ENCODE data around the gene SYT8.
"Not testable (repeated sequence)": the region's sequence is repeated elsewhere in the genome, so short reads cannot be mapped to it uniquely, and the experiment has no call there.

The SYT8 gene

DNA sequence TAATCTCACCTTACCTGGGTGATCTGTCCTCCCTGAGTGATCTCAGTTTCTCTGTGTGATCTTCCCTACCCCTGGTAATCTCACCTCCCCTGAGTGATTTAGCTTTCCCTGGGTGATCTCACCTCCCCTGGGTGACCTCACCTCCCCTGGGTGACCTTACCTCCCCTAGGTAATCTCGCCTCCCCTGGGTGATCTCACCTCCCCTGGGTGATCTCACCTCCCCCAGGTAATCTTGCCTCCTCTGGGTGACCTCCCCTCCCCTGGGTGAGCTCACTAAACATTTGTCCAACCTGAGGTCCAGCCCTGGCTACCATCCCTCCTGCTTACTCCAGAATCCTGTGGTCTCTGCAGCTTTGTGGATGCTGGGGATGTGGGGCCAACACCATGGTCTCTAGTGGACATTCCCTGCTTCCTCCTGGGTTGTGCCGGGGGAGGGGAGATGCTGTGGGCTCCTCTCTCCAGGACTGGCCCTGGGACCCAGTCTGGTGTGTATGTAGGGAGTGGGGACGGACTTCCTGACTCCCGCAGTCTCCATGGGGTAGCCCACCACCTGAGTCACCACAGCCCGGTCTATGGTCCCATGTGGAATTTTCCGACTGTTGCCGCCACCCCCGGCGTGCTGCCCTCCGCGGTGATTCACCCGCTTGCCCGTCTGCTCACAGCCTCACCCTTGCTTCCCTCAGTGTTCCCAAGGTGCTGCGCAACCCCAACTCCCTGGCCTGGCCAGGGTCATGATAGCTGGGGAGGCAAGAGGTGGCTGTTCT, 28.0 kb downstream of the SYT8 start:
- peak; percentile 13 for DNase-seq

DNA sequence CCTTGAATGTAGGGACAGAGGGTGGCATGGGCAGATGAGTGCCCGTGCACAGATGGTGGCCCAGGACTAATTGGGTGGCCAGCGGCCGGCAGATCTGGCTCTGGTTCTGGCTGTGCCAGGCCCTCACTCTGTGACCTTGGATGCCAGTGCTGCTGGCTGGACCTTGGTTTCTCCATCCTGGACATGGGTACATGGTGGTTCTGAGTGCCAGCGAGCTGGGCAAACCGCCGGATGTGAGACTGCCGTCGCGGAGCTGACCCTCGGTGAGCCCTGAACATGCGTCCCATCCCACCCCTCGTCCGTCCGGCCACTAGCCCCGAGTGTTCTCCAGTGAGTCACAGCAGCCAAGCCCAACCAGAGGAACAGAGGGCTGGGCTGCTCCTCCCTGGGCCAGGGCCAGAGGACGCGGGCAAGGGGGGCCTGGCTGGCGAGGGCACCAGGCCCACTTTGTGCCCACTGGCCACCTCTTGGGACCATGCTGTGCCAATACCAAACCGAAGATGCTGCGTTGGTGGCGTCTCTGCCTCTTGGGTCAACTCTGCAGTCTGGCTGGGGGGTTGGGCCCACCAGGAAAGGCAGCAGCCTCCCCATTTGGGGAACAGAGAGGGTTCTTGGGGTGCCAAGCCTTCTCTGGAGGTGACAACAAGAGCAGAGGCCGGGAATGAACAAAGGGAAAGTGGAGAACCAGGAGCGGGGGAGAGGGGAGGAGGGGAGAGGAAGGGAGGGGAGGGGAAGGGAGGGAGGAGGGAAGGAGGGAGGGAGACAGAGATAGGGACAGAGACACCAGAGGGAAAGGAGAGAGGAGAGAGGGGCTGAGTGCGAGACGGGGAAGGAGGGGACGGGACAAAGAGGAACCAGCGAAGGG, 28.8 kb downstream of the SYT8 start:
- DNase-seq: peak; percentile 89

DNA sequence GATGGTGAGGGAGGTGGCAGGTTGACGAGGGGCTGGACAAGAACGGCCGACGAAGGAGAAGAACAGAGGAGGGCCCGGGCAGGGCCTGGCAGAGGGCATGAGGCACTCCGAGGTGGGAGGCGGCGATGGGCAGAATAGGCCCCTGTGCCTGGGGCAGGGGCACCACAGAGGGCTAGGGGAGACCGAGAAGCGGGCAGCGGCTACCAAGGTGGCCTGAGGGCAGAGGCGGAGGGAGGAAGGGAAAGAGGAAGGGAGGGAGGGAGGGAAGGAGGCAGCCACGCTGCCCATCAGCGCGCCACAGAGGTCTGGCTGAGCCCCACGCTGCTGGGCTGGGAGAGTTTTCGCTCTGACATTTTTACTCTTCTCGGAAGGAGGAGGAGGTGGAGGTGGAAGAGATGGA, 29.4 kb downstream of the SYT8 start:
- DNase-seq: no peak

DNA sequence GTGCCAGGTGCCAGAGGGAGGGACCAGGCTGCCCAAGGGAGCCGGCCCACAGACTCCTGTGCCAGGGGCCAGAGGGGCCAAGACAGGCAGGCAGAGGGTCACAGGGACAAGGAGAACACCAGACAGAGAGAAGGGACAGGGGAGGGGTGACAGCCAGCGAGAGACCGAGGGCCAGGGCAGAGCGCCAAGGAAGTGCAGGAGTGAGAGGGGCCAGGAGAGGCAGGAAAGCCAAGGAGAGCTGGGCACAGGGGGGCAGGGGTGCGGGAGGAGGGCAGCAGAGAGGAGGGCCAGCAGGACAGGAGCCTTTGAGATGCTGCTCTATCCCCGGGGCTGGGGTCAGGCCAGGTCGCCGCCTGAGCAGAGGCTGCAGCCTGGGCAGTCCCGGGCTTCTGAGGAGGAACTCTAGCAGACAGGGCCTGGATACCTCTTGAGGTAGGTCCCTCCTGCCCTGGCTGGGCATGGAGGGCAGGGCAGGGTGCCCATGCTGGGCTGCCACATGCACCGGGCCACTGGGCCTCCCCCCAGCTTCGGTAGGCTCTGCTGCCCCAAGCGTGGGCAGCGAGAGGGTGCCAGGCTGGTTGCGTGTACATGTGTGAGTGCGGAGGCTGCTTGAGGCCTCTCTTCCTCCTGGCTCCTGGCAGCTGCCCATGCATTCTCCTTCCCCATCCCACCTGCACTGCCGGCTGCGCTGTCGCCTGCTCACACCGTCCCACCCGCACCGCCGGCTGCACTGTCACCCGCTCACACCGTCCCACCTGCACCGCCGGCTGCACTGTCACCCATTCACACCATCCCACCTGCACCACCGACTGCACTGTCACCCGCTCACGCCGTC, 30.3 kb downstream of the SYT8 start:
- no peak for DNase-seq

DNA sequence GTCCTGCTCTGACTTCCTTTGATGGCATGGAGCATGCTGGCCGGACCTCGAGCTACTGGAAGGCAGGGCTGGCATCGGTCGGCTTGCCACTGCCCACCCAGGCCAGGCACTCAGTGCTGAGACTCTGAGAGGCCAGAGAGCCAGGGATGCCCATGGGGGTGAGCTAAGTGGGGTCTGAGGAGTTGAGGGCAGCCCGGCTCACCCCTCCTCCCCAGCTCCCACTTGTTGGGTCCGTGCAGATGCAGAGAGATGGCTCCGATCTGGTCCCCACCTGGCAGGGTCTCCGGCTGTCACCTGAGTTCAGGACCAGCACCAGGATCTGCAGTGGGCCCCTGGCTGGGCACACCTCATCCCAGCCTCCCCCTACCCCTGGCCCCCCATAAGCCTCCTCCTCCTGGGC, 31.4 kb downstream of the SYT8 start:
- no peak for DNase-seq

DNA sequence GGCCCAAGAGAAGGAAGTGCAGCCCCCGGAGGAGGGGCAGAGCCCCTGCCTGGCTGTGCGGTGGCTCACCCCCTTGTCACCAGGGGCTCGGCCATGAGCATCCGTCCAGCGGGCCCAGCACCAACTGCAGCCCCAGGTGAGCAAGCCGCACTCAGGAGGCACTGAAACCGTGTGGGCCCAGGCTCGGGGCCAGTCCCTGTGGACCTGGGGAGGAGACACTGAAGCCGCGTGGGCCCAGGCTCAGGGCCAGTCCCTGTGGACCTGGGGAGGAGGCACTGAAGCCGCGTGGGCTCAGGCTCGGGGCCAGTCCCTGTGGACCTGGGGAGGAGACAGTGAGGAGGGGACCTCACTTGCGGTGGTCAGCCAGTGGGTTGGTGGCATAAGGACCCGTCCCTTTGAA, 32.0 kb downstream of the SYT8 start:
- DNase-seq: no peak

DNA sequence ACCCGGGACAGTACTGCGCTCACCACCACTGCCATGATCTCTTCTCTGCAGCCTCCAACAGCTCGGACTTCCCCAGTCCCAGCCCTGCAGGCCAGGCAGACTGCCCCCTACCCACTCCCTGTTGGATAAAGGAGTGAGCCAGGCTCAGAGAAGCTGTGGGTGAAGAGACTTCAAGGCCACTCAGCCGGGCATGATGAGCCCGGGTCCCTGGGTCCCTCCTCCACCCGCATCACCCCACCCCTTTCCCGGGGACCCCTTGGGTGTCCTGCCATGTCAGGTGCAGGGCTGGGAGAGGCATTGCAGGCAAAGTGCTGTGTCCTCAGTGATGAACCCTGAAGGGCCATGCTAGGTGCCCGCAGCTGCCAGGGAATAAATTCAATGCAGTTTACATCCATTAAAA, 32.6 kb downstream of the SYT8 start:
- no peak for DNase-seq

DNA sequence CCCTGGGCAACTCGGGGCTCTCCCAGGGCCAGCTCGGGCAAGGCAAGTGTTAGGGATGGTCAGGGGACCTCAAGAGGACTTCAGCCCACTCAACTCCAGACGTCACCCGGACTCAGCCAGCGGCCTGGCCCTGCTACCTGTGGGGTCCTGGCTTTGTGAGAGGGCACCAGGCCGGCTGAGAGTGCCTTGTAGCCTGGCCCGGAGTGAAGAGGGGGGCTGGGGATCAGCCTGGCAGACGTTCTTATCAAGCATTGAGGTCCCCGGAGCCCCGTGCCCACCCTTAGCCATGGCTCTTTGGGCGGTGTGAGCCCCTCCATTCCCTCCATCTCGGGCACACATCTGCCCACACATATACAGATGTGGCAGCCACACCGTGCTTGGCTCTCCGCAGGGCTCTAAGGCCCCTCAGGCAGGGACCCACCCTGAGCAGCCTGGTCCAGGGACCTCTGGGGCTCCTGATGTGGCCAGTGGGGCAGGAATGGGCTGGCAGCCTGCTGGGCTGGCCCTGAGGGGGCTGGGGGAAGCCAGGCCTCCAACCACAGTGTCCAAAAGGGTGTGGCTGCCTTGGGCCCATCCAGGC, 33.4 kb downstream of the SYT8 start:
- no peak for DNase-seq

DNA sequence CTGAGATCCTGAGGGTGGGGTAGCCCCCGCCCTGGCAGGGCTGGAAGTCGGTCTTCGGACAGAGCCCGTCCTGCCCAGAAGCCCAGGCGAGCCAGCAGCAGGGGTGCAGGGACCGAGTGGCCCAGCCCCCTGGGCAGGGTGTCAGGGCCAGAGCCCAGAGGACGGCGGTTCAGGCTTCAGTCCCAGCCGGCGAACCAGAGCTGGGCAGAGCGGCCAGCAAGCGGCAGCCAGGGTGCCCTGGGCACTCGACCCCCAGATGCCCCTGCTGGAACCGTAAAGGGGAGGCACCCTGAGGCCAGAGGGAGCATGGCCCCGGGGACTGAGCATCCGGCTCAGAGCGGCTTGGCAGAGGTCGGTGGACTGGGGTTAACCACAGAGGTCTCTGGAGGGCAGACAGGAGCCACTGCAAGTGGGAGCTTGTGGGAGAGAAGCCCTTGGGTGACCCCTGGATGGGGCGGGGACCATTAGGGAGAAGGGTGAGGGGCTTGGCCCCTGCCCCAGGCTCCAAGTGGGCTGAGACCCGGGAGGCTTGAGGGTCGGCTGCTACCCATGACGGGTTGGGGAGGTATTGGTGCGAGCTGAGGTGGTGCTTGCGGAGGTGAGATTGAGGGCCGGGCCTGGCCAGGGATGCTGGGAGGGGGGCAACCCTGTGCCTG, 34.0 kb downstream of the SYT8 start:
- DNase-seq: no peak

DNA sequence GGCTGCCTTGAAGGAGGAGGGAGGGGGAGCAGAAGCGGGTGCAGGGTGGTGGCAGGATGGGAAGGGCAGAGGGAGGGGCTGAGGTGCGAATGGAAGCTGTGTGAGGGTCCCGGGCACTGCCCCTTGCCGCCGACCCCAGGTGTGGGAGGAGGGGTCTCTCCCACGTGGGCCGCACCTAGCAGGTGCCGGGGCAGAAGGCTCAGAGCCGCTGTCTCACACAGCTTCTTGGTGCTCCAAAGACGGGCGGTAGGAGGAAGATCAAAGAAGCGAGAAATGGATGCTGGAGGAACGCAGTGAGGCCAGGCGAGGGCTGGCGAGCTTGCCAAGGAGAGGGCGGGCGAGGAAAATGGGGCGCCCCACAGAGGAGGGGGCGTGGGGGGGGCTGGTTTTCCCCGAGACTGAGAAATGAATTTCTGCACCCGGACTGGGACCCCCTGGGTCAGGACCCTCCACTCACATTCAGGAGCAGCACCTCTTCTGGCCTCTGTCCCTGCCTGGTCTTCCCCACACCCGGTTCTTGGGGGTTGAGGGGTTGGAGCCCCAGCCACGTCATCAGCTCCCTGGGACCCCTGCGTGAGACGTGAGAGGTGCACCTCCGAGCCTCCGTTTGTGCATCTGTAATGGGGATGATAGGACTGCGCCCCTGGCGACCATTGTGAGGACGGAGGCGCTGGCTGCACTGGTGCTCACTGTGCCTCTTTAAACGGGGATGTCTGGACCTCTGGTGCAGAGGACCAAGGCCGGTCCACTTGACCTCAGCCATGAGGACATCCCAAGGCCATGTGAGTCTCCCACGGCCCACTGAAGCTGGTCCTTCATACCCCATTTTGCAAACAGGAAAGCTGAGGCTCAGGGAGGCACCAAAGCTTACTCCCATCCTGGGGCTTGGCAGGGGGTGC, 34.9 kb downstream of the SYT8 start:
- DNase-seq: no peak

DNA sequence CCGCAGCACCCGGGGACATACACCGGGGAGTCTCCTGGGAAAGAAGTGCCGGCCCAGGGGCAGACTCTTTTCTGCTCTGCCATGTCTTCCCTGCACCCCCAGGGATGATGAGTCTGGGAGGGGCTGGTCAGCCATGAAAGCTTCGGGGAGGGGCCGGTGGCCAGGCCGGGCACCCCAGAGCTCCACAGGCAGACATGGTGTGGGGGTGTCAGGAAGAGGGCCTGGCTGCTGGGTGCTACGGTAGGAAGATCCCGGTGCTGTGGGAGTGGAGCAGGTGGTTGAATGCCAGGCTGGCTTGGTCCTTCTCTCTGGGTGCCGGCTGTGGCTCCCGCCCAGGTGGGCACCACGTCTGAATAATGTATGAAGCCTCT, 35.5 kb downstream of the SYT8 start:
- no peak for DNase-seq

DNA sequence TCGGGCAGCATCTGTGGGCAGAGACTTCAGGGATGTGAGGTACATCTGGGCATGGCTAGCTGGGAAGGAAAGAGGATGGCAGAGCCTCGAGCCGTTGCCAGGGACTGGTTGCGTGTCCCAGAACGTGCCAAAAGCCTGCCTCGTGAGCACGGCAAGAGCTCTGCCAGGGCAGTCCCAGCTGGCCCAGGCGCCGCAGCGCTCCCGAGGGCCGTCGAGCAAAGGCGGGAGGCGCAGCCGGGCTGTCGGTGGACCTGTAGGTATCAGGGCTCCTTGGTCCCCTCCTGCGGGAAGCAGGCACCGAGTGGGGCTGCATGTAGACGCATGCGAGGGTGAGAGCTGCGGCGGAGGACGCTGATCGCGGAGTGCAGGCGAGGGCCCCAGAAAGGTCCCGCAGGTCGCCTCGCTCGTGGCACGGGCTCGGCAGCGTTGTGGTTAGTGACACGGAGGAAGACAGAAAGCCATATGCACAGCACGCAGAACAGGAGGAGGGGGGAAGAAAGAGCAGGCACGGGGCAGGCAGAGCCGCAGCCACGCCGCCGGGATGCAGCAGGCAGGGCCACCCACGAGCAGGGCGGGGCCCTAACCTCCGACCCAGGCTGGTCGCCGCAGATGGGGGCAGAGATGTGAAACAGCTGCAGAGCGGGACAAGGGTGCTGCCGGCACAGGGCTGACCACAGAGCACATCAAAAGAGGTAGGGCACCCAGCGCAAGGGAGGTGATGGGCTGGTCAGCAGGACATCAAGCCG, 36.1 kb downstream of the SYT8 start:
- no peak for DNase-seq

DNA sequence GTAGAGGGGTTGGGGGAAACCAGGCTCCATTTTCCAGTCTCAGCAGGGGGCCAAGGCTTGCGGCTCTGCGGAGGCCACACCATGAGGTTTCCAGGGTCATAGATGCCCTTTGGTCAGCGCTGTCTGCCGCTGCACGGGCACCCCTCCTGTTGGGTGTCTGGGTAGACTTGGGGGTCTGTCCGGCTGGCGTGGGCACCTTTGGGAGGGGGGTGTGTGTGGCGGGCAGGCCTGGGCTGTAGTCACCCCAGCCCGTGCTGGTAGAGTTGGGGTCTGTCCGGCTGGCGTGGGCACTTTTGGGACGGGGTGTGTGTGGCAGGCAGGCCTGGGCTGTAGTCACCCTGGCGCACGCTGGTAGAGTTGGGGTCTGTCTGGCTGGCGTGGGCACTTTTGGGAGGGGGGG, 36.7 kb downstream of the SYT8 start:
- no peak for DNase-seq

DNA sequence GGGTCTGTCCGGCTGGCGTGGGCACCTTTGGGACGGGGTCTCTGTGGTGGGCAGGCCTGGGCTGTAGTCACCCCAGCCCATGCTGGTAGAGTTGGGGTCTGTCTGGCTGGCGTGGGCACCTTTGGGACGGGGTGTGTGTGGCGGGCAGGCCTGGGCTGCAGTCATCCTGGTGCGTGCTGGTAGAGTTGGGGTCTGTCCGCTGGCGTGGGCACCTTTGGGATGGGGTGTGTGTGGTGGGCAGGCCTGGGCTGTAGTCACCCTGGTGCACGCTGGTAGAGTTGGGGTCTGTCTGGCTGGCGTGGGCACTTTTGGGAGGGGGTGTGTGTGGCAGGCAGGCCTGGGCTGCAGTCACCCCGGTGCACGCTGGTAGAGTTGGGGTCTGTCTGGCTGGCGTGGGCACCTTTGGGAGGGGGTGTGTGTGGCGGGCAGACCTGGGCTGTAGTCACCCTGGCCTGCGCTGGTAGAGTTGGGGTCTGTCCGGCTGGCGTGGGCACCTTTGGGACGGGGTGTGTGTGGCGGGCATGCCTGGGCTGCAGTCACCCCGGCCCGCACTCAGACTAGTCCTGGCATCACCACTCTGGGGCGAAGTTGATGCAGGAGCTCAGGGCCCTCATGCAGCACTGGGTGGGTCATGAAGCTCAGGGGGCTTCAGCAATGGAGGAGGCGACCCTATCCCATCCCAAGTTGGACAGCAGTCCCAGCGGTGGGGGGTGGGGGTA, 37.6 kb downstream of the SYT8 start:
- no peak for DNase-seq

DNA sequence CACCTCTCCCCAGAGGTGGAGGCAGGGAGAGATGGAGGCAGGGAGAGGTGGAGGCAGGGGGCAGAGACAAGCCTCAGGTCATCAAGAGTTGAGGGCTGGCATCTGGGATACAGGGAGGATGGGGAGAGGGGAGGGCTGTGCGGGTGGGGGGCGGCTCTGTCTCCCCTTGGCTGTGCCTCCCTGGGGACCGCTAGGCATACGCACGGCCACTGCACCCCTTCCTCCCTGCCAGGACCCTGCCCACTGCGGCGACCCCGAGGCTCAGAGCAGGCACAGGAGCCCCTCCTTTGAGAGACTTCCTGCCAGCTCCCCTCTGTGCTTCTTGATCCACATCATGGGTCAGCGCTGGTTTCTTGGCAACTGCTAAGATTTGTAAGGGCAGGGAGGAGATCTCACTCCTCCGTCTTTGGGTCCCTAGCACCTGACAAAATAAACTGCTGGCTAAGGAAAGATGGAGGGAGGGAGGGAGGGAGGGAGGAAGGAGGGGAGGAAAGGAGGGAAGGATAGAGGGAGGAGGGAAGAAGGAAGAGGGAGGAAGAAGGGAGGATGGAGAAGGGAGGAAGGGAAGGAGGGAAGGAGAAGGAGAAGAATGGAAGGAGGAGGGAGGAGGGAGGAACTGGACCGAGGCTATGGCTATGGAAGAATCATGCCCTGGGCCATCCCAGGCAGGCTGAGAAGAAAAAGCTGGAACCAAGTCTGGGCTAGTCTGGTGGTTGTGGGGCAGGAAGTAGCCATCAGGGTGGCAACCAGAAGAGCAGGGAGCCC, 38.4 kb downstream of the SYT8 start:
- DNase-seq: peak; percentile 34

DNA sequence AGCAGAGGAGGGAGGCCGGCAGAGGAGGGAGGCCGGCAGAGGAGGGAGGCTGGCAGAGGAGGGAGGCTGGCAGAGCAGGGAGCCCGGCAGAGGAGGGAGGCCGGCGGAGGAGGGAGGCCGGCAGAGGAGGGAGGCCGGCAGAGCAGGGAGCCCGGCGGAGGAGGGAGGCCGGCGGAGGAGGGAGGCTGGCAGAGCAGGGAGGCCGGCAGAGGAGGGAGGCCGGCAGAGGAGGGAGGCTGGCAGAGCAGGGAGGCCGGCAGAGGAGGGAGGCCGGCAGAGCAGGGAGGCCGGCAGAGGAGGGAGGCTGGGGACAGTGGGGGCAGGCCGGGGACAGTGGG, 39.0 kb downstream of the SYT8 start:
- DNase-seq: not testable (repeated sequence)

DNA sequence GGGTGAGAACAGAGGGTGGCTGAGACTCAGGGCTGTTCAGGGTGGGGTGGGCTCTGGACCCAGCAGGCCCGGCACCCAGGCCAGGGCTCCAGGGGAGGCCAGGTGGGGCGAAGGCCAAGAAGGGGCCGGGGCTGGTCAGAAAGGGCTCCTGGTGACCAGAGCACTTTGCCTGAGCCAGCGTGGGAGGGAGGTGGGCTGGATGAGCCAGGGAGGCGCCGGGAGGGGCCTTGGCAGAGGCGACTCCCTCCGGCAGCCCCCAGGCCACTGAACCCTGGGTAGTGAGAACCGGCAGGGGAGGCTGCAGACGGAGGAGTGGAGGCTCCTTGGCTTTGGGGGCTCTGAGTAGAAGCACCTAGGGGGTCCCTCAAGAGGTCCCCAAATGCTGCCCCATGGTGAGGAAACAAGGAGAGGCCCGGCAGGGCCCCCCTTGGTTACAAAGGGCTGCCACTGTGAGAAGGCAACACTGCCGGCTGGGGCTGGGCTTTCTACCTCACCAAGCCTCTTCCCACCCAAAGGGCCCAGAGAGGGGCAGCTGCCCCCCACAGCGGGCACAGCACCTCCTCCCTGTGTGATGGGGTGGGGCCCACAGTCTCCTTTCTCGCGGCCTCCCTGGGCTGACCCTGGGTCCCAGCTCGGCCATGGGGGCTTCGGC, 39.8 kb downstream of the SYT8 start:
- DNase-seq: not testable (repeated sequence)

DNA sequence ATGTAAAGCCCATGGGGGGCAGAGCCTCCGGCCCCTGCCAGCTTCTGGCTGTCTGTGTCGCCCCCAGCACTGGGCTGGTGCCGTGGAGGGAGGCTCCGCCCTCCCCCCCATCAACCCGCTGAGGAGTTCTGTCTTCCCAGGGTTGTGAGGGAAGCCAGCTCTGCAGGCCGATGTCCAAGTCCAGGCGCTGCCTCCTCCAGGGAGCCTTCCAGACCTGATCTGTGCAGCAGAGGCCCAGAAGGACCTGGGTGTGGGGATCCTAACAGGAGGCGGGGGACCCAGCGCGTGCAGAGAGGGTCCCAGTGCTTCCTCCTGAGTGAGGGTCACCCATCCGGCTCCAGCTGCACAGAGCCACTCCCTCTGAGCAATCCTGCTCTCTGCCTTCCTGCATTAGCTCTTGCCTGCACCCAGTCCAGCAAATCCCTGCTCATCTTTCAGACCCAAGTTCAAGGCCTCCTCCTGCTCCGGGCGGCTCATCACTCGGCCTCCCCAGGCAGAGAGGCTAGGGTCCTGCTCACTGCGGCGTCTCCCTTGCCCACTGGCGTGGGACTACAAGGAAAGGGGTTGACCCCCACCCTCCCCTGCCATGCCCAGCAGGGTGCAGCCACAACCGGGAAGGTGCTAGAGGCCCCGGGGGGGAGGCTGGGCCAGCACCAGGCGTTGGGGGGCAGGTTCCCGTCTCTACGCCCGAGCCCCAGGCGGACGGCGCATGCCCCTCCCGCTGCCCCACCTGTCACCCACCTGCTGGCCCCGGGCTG, 40.5 kb downstream of the SYT8 start:
- no peak for DNase-seq

All from fibroblast of upper back skin (primary cell).